Measurements from ENCODE around the gene CCDC106. TPM values are rescaled to one million over a fixed set of nuclear protein-coding genes. Genes with fewer than 3 reads are reported as not detected.

Gene CCDC106
- total RNA-seq, 2 donors from 2014 or later, result 2.6 to 4.8 TPM

GRCh38 chr19:55621205-55621672 lies 26.8 kb upstream of the CCDC106 start:
- no peak for DNase-seq
- Histone ChIP-seq H3K9me3 (no peaks in the 10 kb centered on the region), H3K4me1 (peaks cover 4% of the 10 kb centered on the region), H3K27ac (no peak overlapping the region), H3K27me3 (no peaks in the 10 kb centered on the region), H3K36me3 (no peaks in the 10 kb centered on the region), H3K9ac (ENCODE audit: low read depth in 2 of 2, low read length in 2 of 2) (no peak overlapping the region), H3K4me3 (no peak overlapping the region)
- no peak for TF ChIP-seq CTCF (IDR thresholded peaks at IDR 0.05)
- intact Hi-C loops (cut with DNase I), result no loop called here

- no peak overlapping the region for H3K4me3 ChIP-seq
- no peaks in the 10 kb centered on the region for H3K9me3 ChIP-seq
- H3K4me1 ChIP-seq, result peaks cover 4% of the 10 kb centered on the region
- no peaks in the 10 kb centered on the region for H3K27me3 ChIP-seq
- no peak for TF ChIP-seq CTCF (IDR thresholded peaks at IDR 0.05)
- H3K27ac ChIP-seq, result no peak overlapping the region
- intact Hi-C loops (cut with DNase I), result no loop called here
- H3K9ac ChIP-seq (ENCODE audit: low read depth in 2 of 2, low read length in 2 of 2), result no peak overlapping the region
- no peak for DNase-seq
- no peaks in the 10 kb centered on the region for H3K36me3 ChIP-seq
Observed at GRCh38 chr19:55621673-55622231, 26.3 kb upstream of the CCDC106 start.

- no peak for DNase-seq
- Histone ChIP-seq H3K4me1 (peaks cover 4% of the 10 kb centered on the region), H3K9ac (ENCODE audit: low read depth in 2 of 2, low read length in 2 of 2) (no peak overlapping the region), H3K9me3 (no peaks in the 10 kb centered on the region), H3K4me3 (no peak overlapping the region), H3K27ac (no peak overlapping the region), H3K36me3 (no peaks in the 10 kb centered on the region), H3K27me3 (no peaks in the 10 kb centered on the region)
- intact Hi-C loops (cut with DNase I), result no loop called here
- no peak for TF ChIP-seq CTCF (IDR thresholded peaks at IDR 0.05)
Observed at GRCh38 chr19:55622242-55622969, 25.6 kb upstream of the CCDC106 start.

- no peak overlapping the region for H3K9ac ChIP-seq (ENCODE audit: low read depth in 2 of 2, low read length in 2 of 2)
Observed at GRCh38 chr19:55623130-55623529, 24.9 kb upstream of the CCDC106 start.

GRCh38 chr19:55623561-55623960 lies 24.5 kb upstream of the CCDC106 start:
- Histone ChIP-seq H3K36me3 (no peaks in the 10 kb centered on the region), H3K4me3 (no peak overlapping the region), H3K9me3 (no peaks in the 10 kb centered on the region), H3K4me1 (peaks cover 4% of the 10 kb centered on the region), H3K9ac (ENCODE audit: low read depth in 2 of 2, low read length in 2 of 2) (no peak overlapping the region), H3K27ac (no peak overlapping the region), H3K27me3 (no peaks in the 10 kb centered on the region)
- intact Hi-C loops (cut with DNase I), result no loop called here
- no peak for TF ChIP-seq CTCF (IDR thresholded peaks at IDR 0.05)
- DNase-seq, result no peak

More at GRCh38 chr19:55623130-55623529, 24.9 kb upstream of the CCDC106 start:
- peaks cover 4% of the 10 kb centered on the region for H3K4me1 ChIP-seq
- no peaks in the 10 kb centered on the region for H3K9me3 ChIP-seq
- no peaks in the 10 kb centered on the region for H3K27me3 ChIP-seq
- H3K27ac ChIP-seq, result no peak overlapping the region
- DNase-seq, result no peak
- intact Hi-C loops (cut with DNase I), result no loop called here
- TF ChIP-seq CTCF (IDR thresholded peaks at IDR 0.05), result no peak
- H3K4me3 ChIP-seq, result no peak overlapping the region
- no peaks in the 10 kb centered on the region for H3K36me3 ChIP-seq
